SU-DHL-6 (cell line): ENCODE measurements around the gene TNFRSF12A.

ENCODE experiments used
- H2AFZ ChIP-seq: fragments of 200-600 bp; sonication (generic); 2 replicates; pipeline ENCODE4 v1.6.1; 2014; ENCODE audit warnings: low read depth, mild to moderate bottlenecking, moderate library complexity, mixed read lengths, antibody characterized with exemption, low read length; ENCODE audit not compliant: severe bottlenecking
- H3F3A ChIP-seq: fragments of 200-600 bp; shearing (Covaris generic); 2 replicates; pipeline ENCODE4 v1.6.0; 2016; ENCODE audit warnings: antibody characterized with exemption, mild to moderate bottlenecking; ENCODE audit not compliant: insufficient read depth
- H3K27ac ChIP-seq: fragments of 200-600 bp; sonication (generic); 2 replicates; pipeline ENCODE4 v1.5.1; 2016; ENCODE audit warnings: low read depth, mild to moderate bottlenecking, low read length, moderate library complexity, mixed read lengths
- H3K27me3 ChIP-seq: fragments of 200-600 bp; sonication (generic), shearing (Covaris generic); 2 replicates; pipeline ENCODE4 v1.6.0; 2014; ENCODE audit warnings: mild to moderate bottlenecking, low read length
- H3K36me3 ChIP-seq: fragments of 200-600 bp; sonication (generic); 2 replicates; pipeline ENCODE4 v1.6.1; 2014; ENCODE audit warnings: mild to moderate bottlenecking, low read length, mixed read lengths
- H3K4me2 ChIP-seq: fragments of 300-600, 200-600 bp; shearing (Covaris generic), sonication (generic); 2 replicates; pipeline ENCODE4 v1.6.0; 2014; ENCODE audit warnings: low read length, low read depth, mild to moderate bottlenecking; ENCODE audit not compliant: poor library complexity, severe bottlenecking
- H3K4me3 ChIP-seq: fragments of 200-600 bp; sonication (generic); 2 replicates; pipeline ENCODE4 v1.5.1; 2014; ENCODE audit warnings: antibody characterized with exemption, low read length, mild to moderate bottlenecking, mixed read lengths; ENCODE audit not compliant: insufficient read depth, poor library complexity, severe bottlenecking
- H3K79me2 ChIP-seq: fragments of 200-600 bp; sonication (generic); 2 replicates; pipeline ENCODE4 v1.6.1; 2014; ENCODE audit warnings: mild to moderate bottlenecking, low read length, moderate library complexity; ENCODE audit not compliant: insufficient read depth
- H3K9ac ChIP-seq: fragments of 200-600 bp; sonication (generic); 2 replicates; pipeline ENCODE4 v1.7.0; 2014; ENCODE audit warnings: mild to moderate bottlenecking, low read length
- H3K9me2 ChIP-seq: fragments of 200-600 bp; sonication (generic); replicated peaks from 2 replicates; pipeline ENCODE4 v1.6.1; 2014; ENCODE audit warnings: low read length; ENCODE audit not compliant: insufficient read depth
- H3K9me3 ChIP-seq: fragments of 200-600 bp; sonication (generic); 2 replicates; pipeline ENCODE4 v1.6.1; 2014; ENCODE audit warnings: low read length, mixed read lengths; ENCODE audit not compliant: insufficient read depth
- H4K20me1 ChIP-seq: fragments of 200-600 bp; sonication (generic); 2 replicates; pipeline ENCODE4 v1.6.1; 2014; ENCODE audit warnings: low read depth, mild to moderate bottlenecking, antibody characterized with exemption, low read length, moderate library complexity, mixed read lengths
- CTCF ChIP-seq: fragments of 200-600 bp; sonication (generic); IDR thresholded peaks from one replicate; pipeline ENCODE4 v1.5.1; 2017; ENCODE audit warnings: antibody characterized with exemption, mild to moderate bottlenecking, low read length, moderate library complexity; ENCODE audit not compliant: insufficient read depth, poor library complexity, severe bottlenecking
- EZH2phosphoT487 ChIP-seq: fragments of 200-600 bp; sonication (generic), shearing (Covaris generic); conservative IDR thresholded peaks from 2 replicates; pipeline ENCODE4 v1.6.1; 2018; ENCODE audit warnings: mild to moderate bottlenecking, antibody characterized with exemption, low read length, moderate library complexity, mixed read lengths

TNFRSF12A gene

GRCh38 chr16:3023415-3023668, 3.2 kb downstream of the TNFRSF12A start:
- peaks cover 18% of the 10 kb centered on the region for H3F3A ChIP-seq
- H3K27me3 ChIP-seq = no peaks in the 10 kb centered on the region
- no peaks in the 10 kb centered on the region for H4K20me1 ChIP-seq
- H3K36me3 ChIP-seq = no peaks in the 10 kb centered on the region
- peak overlapping the region; percentile 79 for H3K27ac ChIP-seq
- no peak overlapping the region for H2AFZ ChIP-seq
- H3K9ac ChIP-seq = peak overlapping the region; percentile 79
- no peaks in the 10 kb centered on the region for H3K9me2 ChIP-seq
- no peaks in the 10 kb centered on the region for H3K79me2 ChIP-seq
- TF ChIP-seq EZH2phosphoT487 = no peak
- no peak for TF ChIP-seq CTCF
- peak overlapping the region; percentile 97 for H3K4me2 ChIP-seq
- H3K4me3 ChIP-seq = peak overlapping the region; percentile 73
- no peaks in the 10 kb centered on the region for H3K9me3 ChIP-seq

GRCh38 chr16:3023669-3024478, 3.7 kb downstream of the TNFRSF12A start, which contains the start of the genes HCFC1R1 and THOC6:
Gene HCFC1R1, minus strand, starts transcription at chr16:3023942. Its CDS starts 1 bp downstream, at chr16:3023941.
Gene THOC6, plus strand, starts transcription at chr16:3024035. Its CDS starts 292 bp downstream, at chr16:3024327.
- Histone ChIP-seq H3K27me3 (no peaks in the 10 kb centered on the region), H3K4me3 (peak within 1 kb of the TSS; percentile 73), H3K9me3 (no peaks in the 10 kb centered on the region), H3F3A (peaks cover 18% of the 10 kb centered on the region), H3K27ac (peak within 1 kb of the TSS; percentile 79), H3K9ac (peak within 1 kb of the TSS; percentile 79), H4K20me1 (no peaks in the 10 kb centered on the region), H3K4me2 (peak within 1 kb of the TSS; percentile 97), H2AFZ (peak within 1 kb of the TSS; percentile 49), H3K9me2 (no peaks in the 10 kb centered on the region), H3K36me3 (no peaks in the 10 kb centered on the region), H3K79me2 (no peaks in the 10 kb centered on the region)
- TF ChIP-seq CTCF (no peak), EZH2phosphoT487 (no peak)

GRCh38 chr16:3025032-3026002, 5.1 kb downstream of the TNFRSF12A start:
- Histone ChIP-seq H3K4me3 (no peak overlapping the region), H3K9me3 (no peaks in the 10 kb centered on the region), H3K27ac (no peak overlapping the region), H3K79me2 (no peaks in the 10 kb centered on the region), H3K9me2 (no peaks in the 10 kb centered on the region), H3K9ac (no peak overlapping the region), H3K27me3 (no peaks in the 10 kb centered on the region), H2AFZ (no peak overlapping the region), H3K36me3 (no peaks in the 10 kb centered on the region), H4K20me1 (no peaks in the 10 kb centered on the region), H3K4me2 (peak overlapping the region; percentile 97), H3F3A (peaks cover 18% of the 10 kb centered on the region)
- TF ChIP-seq EZH2phosphoT487 (no peak), CTCF (no peak)
